GM19099 (cell line): ENCODE measurements around the gene CNOT1.

ENCODE experiments used
- POLR2A ChIP-seq: IDR thresholded peaks from 3 replicates; pipeline ENCODE4 v1.6.1; 2011; ENCODE audit warnings: low read depth; ENCODE audit not compliant: insufficient read length; ENCODE audit errors: extremely low read depth

Gene CNOT1

DNA sequence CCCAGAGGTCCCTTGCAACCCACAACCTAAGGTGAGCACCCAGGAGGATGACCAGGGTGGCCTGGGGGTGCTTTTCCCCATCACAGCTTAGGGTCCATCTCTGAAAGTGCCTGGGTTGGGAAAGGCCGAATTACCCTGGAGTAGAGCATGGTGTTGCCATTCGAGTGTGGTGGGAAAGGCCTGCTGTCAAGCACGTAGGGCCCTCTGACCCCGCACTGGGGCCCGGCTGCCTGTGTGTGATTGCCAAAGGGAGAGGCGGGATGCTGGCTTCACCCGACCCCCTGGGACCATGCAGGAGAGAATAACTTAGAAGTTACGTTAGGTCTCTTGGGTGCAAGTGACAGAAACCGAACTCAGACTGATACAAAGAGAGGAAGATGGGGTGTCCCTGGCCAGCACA, 157.4 kb downstream of the CNOT1 start:
- no peak for TF ChIP-seq POLR2A

DNA sequence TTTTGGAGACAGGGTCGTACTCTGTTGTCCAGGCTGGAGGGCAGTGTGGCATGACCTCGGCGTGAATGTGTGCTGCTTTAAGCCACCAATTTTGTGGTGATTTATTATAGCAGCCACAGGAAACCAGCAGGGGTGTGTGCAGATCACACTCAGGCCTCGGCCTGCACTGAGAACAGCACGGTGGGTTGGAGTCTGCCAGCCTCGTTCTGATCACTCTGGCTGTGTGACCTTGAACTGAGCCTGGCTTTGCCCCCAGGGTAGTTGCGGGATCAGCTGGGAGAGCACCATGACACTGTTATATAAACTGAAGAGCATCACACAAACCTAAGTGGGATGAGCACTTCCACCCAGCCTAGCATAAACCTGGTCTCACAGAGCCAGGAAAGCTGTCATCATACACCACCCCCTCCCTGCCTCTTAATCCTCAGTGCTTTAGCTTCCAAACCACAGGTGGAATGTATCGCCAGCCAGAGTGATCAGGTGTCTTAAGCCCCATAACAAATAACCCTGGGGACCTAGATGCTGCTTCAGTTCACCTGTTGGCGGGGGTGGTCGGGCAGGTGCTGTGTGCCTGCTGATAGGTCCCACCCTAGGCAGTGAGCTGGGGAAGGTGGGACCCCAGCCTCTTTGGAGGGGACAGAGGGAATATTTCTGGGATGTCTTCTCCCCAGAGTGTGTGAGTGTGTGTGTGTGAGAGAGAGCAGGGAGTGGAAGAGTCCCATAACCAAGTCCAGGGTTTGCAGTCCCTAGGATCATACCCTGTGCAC, 158.2 kb downstream of the CNOT1 start:
- no peak for TF ChIP-seq POLR2A
